Measurements from ENCODE around the gene TUBGCP6.
A peak's percentile ranks its signal among the peaks of the same experiment; 100 is the strongest.

The TUBGCP6 gene

GRCh38 chr22:50253941-50254340, 9.1 kb upstream of the TUBGCP6 start:
- no peak for TF ChIP-seq CTCF (IDR thresholded peaks at IDR 0.05; ENCODE audit: low read depth, low read length)
- in situ Hi-C loops (cut with HindIII; ENCODE audit: low sequenced_read_pairs) = no loop called here
- no peak overlapping the region for H3K4me3 ChIP-seq (ENCODE audit: low read depth, low read length)
- DNase-seq (ENCODE audit: low read depth, low spot score) = no peak

GRCh38 chr22:50253046-50253915, 8.5 kb upstream of the TUBGCP6 start:
- in situ Hi-C loops (cut with HindIII; ENCODE audit: low sequenced_read_pairs) = no loop called here
- DNase-seq (ENCODE audit: low read depth, low spot score) = no peak
- no peak for TF ChIP-seq CTCF (IDR thresholded peaks at IDR 0.05; ENCODE audit: low read depth, low read length)
- no peak overlapping the region for H3K4me3 ChIP-seq (ENCODE audit: low read depth, low read length)

- TF ChIP-seq CTCF (IDR thresholded peaks at IDR 0.05; ENCODE audit: low read depth, low read length) = peak; percentile 79
- in situ Hi-C loops (cut with HindIII; ENCODE audit: low sequenced_read_pairs) = no loop called here
- DNase-seq (ENCODE audit: low read depth, low spot score) = peak; percentile 50
- no peak overlapping the region for H3K4me3 ChIP-seq (ENCODE audit: low read depth, low read length)
These were observed 7.5 kb upstream of the TUBGCP6 start for GRCh38 chr22:50252082-50253045.

- in situ Hi-C loops (cut with HindIII; ENCODE audit: low sequenced_read_pairs) = no loop called here
- H3K4me3 ChIP-seq (ENCODE audit: low read depth, low read length) = peak overlapping the region; percentile 10
- no peak for TF ChIP-seq CTCF (IDR thresholded peaks at IDR 0.05; ENCODE audit: low read depth, low read length)
- DNase-seq (ENCODE audit: low read depth, low spot score) = no peak
These were observed 6.8 kb upstream of the TUBGCP6 start for GRCh38 chr22:50251477-50252081.

GRCh38 chr22:50250555-50251476, 6.0 kb upstream of the TUBGCP6 start, which contains the start of gene HDAC10:
HDAC10 (minus strand) TSS chr22:50251265; CDS start chr22:50251032, 233 bp downstream.
- peak; percentile 78 for DNase-seq (ENCODE audit: low read depth, low spot score)
- TF ChIP-seq CTCF (IDR thresholded peaks at IDR 0.05; ENCODE audit: low read depth, low read length) = no peak
- in situ Hi-C loops (cut with HindIII; ENCODE audit: low sequenced_read_pairs) = no loop called here
- peak within 1 kb of the TSS; percentile 74 for H3K4me3 ChIP-seq (ENCODE audit: low read depth, low read length)
